Duodenal mucosa (tissue), 2 donors: Measurements from ENCODE around the gene LMF1.

ENCODE experiments used
- H3K27ac ChIP-seq: one replicate; pipeline ENCODE4 v1.7.0; 2013; ENCODE audit warnings: low read depth, low read length
- H3K27me3 ChIP-seq, 2 donors: one replicate each; pipeline ENCODE4 v1.7.0; 2013; ENCODE audit warnings: low read length in 2 of 2, control low read depth in 1 of 2; ENCODE audit not compliant: insufficient read depth in 2 of 2, control insufficient read depth in 1 of 2
- H3K36me3 ChIP-seq, 2 donors: one replicate each; pipeline ENCODE4 v1.7.0; 2013; ENCODE audit warnings: low read length in 2 of 2, control low read depth in 1 of 2; ENCODE audit not compliant: insufficient read depth in 2 of 2, control insufficient read depth in 1 of 2
- H3K4me1 ChIP-seq, 2 donors: one replicate each; pipeline ENCODE4 v1.7.0; 2013; ENCODE audit warnings: low read length in 2 of 2, control low read depth in 1 of 2; ENCODE audit not compliant: insufficient read depth in 2 of 2, control insufficient read depth in 1 of 2
- H3K4me3 ChIP-seq, 2 donors: one replicate each; pipeline ENCODE4 v1.7.0; 2013; ENCODE audit warnings: low read length in 2 of 2, low read depth in 1 of 2
- H3K9ac ChIP-seq, 2 donors: one replicate each; pipeline ENCODE4 v1.7.0; 2013; ENCODE audit warnings: low read length in 2 of 2, low read depth in 1 of 2
- H3K9me3 ChIP-seq, 2 donors: one replicate each; pipeline ENCODE4 v1.7.0; 2013; ENCODE audit warnings: low read length in 2 of 2, control low read depth in 1 of 2; ENCODE audit not compliant: control insufficient read depth in 1 of 2

Gene LMF1

DNA sequence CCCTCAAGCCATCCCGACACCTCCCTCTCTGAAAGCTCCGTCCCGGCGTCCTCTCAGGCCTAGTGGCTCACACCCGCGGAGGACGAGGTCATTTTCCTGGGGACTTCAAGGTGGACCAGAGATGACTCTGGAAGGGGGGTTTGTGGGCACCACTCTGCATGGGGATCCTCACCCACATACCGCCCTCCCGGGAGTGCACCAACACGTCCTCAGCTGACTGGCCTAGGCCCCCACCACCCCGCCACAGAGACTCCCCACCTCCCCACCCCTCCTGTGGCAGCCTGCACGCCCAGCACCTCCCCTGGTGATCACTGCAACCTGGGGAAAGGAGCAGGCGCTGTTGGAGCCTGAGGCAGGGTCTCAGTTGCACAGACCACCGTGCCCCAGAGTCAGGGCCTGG lies 8.4 kb upstream of the LMF1 start:
- Histone ChIP-seq H3K27me3 (peaks cover 21 to 23% of the 10 kb centered on the region in 2 donors), H3K4me1 (no peaks in the 10 kb centered on the region)

GRCh38 chr16:978403-978802 lies 7.6 kb upstream of the LMF1 start:
- Histone ChIP-seq H3K9ac (no peak overlapping the region), H3K9me3 (no peaks in the 10 kb centered on the region), H3K4me3 (no peak overlapping the region), H3K36me3 (no peaks in the 10 kb centered on the region), H3K4me1 (no peaks in the 10 kb centered on the region), H3K27ac (no peak overlapping the region), H3K27me3 (peaks cover 21 to 23% of the 10 kb centered on the region in 2 donors)

More for the DNA sequence above, 8.4 kb upstream of the LMF1 start:
- Histone ChIP-seq H3K36me3 (no peaks in the 10 kb centered on the region), H3K4me3 (no peak overlapping the region), H3K27ac (no peak overlapping the region), H3K9me3 (no peaks in the 10 kb centered on the region), H3K9ac (no peak overlapping the region)

- Histone ChIP-seq H3K4me1 (no peaks in the 10 kb centered on the region), H3K9ac (no peak overlapping the region), H3K4me3 (no peak overlapping the region), H3K36me3 (no peaks in the 10 kb centered on the region), H3K9me3 (no peaks in the 10 kb centered on the region), H3K27ac (no peak overlapping the region), H3K27me3 (peaks cover 16 to 23% of the 10 kb centered on the region in 2 donors)
Observed at GRCh38 chr16:977896-978295, 7.1 kb upstream of the LMF1 start.

DNA sequence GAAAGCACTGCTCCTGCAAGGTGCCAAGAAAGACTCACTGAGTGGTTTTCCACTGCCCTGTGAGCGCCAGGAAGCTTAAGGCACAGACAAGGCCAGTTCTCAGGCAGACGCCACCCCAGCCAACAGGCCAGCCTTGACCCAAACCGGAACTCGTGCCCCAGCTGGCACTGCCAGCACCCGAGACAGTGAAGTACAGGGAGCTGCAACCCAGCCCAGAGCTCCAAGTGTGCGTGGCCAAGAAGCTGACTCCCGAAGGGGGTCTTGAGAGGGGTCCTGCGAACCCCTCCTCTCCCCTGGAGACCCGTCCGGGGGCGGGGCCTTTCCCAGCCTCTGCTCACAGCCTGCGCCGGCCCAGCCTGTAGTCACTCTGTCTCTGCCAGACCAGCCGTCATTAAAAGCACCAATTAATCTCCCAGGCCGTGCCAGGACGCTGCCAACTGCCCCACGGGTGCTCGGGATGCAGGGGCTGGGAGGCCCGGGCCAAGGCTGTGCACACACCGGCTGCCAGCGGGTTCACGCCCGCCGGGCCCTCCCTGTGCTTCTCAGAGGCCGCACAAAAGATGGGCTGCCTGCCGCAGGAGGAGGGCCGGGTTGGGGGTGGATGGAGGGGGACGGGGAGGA lies 6.4 kb upstream of the LMF1 start:
- H3K9ac ChIP-seq = no peak overlapping the region
- H3K27ac ChIP-seq = no peak overlapping the region
- H3K9me3 ChIP-seq = no peaks in the 10 kb centered on the region
- H3K4me3 ChIP-seq = no peak overlapping the region
- peaks cover 11 to 26% of the 10 kb centered on the region in 2 donors for H3K27me3 ChIP-seq
- no peaks in the 10 kb centered on the region for H3K4me1 ChIP-seq
- no peaks in the 10 kb centered on the region for H3K36me3 ChIP-seq

GRCh38 chr16:976389-976931 lies 5.7 kb upstream of the LMF1 start:
- Histone ChIP-seq H3K27ac (no peak overlapping the region), H3K27me3 (peaks cover 13 to 34% of the 10 kb centered on the region in 2 donors), H3K4me3 (no peak overlapping the region), H3K36me3 (no peaks in the 10 kb centered on the region), H3K9ac (no peak overlapping the region), H3K4me1 (no peaks in the 10 kb centered on the region), H3K9me3 (no peaks in the 10 kb centered on the region)

GRCh38 chr16:975291-975690 lies 4.5 kb upstream of the LMF1 start:
- peaks cover 16 to 36% of the 10 kb centered on the region in 2 donors for H3K27me3 ChIP-seq
- no peak overlapping the region for H3K9ac ChIP-seq
- H3K27ac ChIP-seq = no peak overlapping the region
- H3K4me3 ChIP-seq = no peak overlapping the region
- no peaks in the 10 kb centered on the region for H3K9me3 ChIP-seq
- no peaks in the 10 kb centered on the region for H3K36me3 ChIP-seq
- no peaks in the 10 kb centered on the region for H3K4me1 ChIP-seq

DNA sequence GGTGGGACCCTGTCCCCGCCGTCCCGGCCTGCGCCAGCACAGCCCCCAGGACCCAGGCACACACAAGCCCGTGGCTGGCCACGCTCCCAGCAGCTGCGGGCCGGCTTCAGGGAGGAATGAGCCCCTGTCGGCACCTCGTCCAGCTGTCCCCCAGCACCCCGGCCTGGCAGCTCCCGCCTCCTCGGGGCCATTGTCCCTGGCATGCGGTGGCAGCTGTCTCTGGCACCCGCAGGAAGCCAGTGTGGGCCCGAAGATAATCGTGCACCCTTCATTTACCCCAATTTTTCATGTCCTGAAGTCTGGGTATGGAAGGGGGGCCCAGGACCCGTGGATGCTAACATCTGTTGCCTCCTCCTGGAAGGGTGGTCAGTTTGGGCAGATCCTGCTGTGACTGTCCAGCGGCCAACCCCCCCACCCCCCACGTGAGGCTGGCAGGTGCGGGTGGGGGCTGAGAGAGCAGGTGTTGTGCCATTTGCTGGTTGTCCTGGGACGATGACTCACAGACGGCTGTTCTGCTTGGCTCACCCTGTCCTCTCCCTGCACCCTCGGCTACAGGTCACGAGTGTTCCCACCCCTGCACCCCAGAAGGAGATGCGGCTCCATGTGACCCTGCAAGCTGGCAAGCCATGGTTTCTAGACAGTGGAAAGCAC lies 4.0 kb upstream of the LMF1 start:
- Histone ChIP-seq H3K4me3 (no peak overlapping the region), H3K9ac (no peak overlapping the region), H3K27me3 (peaks cover 16 to 31% of the 10 kb centered on the region in 2 donors), H3K9me3 (no peaks in the 10 kb centered on the region), H3K27ac (no peak overlapping the region), H3K36me3 (no peaks in the 10 kb centered on the region), H3K4me1 (peaks cover 3 to 4% of the 10 kb centered on the region in 2 donors)

DNA sequence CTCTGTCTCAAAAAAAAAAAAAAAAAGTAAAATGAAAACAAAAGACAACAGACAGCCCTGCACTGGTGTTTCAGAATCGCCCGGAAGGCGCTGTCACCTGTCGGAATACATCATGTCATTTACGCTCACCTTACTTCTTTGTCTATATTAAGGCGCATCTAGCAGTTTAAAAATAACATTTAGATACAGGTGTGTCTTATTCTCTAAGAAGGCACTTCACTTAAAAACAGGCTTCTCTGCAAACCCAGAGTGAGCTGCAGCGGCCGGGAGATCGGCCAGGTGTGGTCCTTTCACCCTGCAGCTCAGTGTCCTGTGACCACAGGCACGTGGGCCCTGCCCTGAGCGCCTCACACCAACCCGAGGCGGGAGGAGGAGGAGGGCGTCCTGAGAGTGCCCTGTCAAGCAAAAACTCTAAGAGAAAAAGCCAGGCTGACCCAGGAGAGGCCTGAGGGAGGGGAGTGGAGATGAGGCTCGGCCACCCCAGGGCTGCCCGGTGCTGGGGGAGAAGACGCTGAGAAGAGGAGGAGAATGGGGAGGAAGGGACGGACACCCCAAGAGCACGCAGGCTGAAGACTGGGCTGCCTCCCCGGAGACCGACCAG lies 3.3 kb upstream of the LMF1 start:
- H3K36me3 ChIP-seq = no peaks in the 10 kb centered on the region
- no peak overlapping the region for H3K9ac ChIP-seq
- H3K27me3 ChIP-seq = peaks cover 10 to 30% of the 10 kb centered on the region in 2 donors
- peaks cover 6 to 9% of the 10 kb centered on the region in 2 donors for H3K4me1 ChIP-seq
- no peak overlapping the region for H3K4me3 ChIP-seq
- H3K9me3 ChIP-seq = no peaks in the 10 kb centered on the region
- no peak overlapping the region for H3K27ac ChIP-seq

GRCh38 chr16:973366-973765 lies 2.6 kb upstream of the LMF1 start:
- Histone ChIP-seq H3K27ac (no peak overlapping the region), H3K27me3 (peaks cover 8 to 24% of the 10 kb centered on the region in 2 donors), H3K9ac (no peak overlapping the region), H3K9me3 (no peaks in the 10 kb centered on the region), H3K4me3 (no peak overlapping the region), H3K36me3 (no peaks in the 10 kb centered on the region), H3K4me1 (peaks cover 6 to 9% of the 10 kb centered on the region in 2 donors)

DNA sequence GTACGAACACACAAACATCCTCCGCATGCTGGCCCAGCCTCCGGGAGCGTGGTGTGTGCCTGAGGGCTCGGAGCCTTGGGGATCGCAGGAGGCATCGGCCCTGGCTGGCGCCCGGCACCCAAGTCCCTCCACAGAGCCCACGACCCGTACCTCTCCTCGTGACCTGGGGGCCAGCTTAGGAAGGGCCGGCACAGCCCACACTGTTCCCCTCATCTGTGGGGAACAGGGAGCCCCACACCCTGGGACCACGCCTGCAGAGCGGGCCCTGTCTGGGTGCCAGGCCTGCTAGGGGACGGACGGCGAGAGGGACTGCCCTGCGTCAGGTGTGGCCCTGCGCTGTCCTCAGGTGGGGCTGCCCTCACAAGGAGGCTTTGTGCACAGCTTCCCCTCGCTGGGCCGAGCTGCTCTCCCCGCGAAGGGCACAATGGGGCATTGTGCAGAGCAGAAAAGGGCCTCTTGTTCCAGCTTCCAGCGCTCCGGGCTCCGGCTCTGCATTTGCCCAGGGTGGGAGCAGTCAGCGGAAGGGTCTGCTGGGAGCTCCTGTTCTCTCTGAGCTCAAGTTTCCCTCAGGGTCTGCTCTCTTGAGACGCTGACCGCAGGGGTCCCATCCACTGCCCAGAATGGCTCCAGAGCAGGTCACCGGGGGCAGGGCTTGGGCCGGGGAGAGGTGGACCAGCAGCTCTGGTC lies 1.7 kb upstream of the LMF1 start:
- H3K9me3 ChIP-seq = no peaks in the 10 kb centered on the region
- no peak overlapping the region for H3K4me3 ChIP-seq
- peaks cover 0 to 6% of the 10 kb centered on the region in 2 donors for H3K36me3 ChIP-seq
- H3K4me1 ChIP-seq = peaks cover 6 to 9% of the 10 kb centered on the region in 2 donors
- H3K27me3 ChIP-seq = peaks cover 5 to 22% of the 10 kb centered on the region in 2 donors
- H3K9ac ChIP-seq = no peak overlapping the region
- no peak overlapping the region for H3K27ac ChIP-seq
